Measurements from ENCODE around the gene PCK1.

The PCK1 gene

GRCh38 chr20:57577679-57578475, 17.0 kb downstream of the PCK1 start:
- no peak for DNase-seq

GRCh38 chr20:57578476-57579165, 17.7 kb downstream of the PCK1 start:
- no peak for DNase-seq

GRCh38 chr20:57579331-57579897, 18.5 kb downstream of the PCK1 start:
- DNase-seq, result no peak

GRCh38 chr20:57579898-57580447, 19.1 kb downstream of the PCK1 start:
- DNase-seq, result peak; percentile 74

- DNase-seq, result no peak
These were observed 19.7 kb downstream of the PCK1 start for GRCh38 chr20:57580478-57581201.

GRCh38 chr20:57581202-57582028, 20.5 kb downstream of the PCK1 start:
- DNase-seq, result no peak

- no peak for DNase-seq
These were observed 21.1 kb downstream of the PCK1 start for GRCh38 chr20:57582029-57582378.

- peak; percentile 42 for DNase-seq
These were observed 21.8 kb downstream of the PCK1 start for GRCh38 chr20:57582432-57583288.

- DNase-seq, result no peak
These were observed 22.7 kb downstream of the PCK1 start for GRCh38 chr20:57583289-57584257.

- DNase-seq, result no peak
These were observed 24.0 kb downstream of the PCK1 start for GRCh38 chr20:57584768-57585461.

- DNase-seq, result no peak
These were observed 24.7 kb downstream of the PCK1 start for GRCh38 chr20:57585466-57586213.

- no peak for DNase-seq
These were observed 25.5 kb downstream of the PCK1 start for GRCh38 chr20:57586370-57586793.

- DNase-seq, result no peak
These were observed 26.0 kb downstream of the PCK1 start for GRCh38 chr20:57586943-57587277.

GRCh38 chr20:57587278-57587988, 26.5 kb downstream of the PCK1 start:
- no peak for DNase-seq

GRCh38 chr20:57587989-57588377, 27.1 kb downstream of the PCK1 start:
- DNase-seq, result no peak

GRCh38 chr20:57588596-57588995, 27.7 kb downstream of the PCK1 start:
- no peak for DNase-seq

GRCh38 chr20:57589123-57589727, 28.3 kb downstream of the PCK1 start:
- no peak for DNase-seq

All from NCI-H69 (cell line).